ENCODE results near the gene DRP2. TPM values are rescaled to one million over a fixed set of nuclear protein-coding genes. Genes with fewer than 3 reads are reported as not detected.

DRP2 gene
- total and polyA plus RNA-seq, 10 donors = under 0.01 to 0.17 (median 0.09) TPM; not detected in 5

GRCh38 chrX:101230636-101231035, 11.1 kb downstream of the DRP2 start:
- WGBS, 5 donors = 78 to 89% (median 81%) methylated on average over 2 of the region's 2 CpGs
- Histone ChIP-seq H3K4me3 (no peak overlapping the region), H3K27me3 (replicated peaks in 1 of 7) (no peaks in the 10 kb centered on the region), H3K4me1 (no peaks in the 10 kb centered on the region), H3K9me3 (no peaks in the 10 kb centered on the region), H3K36me3 (no peaks in the 10 kb centered on the region), H3K27ac (no peak overlapping the region)
- DNase-seq = no peak
- intact Hi-C loops (cut with DNase I; ENCODE audit: low total_unique reads) = no loop called here
- TF ChIP-seq POLR2A (IDR thresholded peaks at IDR 0.05) = no peak
- TF ChIP-seq CTCF (IDR thresholded peaks at IDR 0.05 in 8 of 11, conservative IDR thresholded peaks at IDR 0.05 in 3 of 11) = no peak
- no peak for TF ChIP-seq POLR2AphosphoS5 (IDR thresholded peaks at IDR 0.05)

- WGBS, 5 donors = 60 to 100% (median 87%) methylated on average over 1 of the region's 1 CpG
- Histone ChIP-seq H3K27ac (no peak overlapping the region), H3K4me3 (no peak overlapping the region), H3K27me3 (replicated peaks in 1 of 7) (no peaks in the 10 kb centered on the region), H3K4me1 (no peaks in the 10 kb centered on the region), H3K9me3 (no peaks in the 10 kb centered on the region), H3K36me3 (no peaks in the 10 kb centered on the region)
- no peak for DNase-seq
- intact Hi-C loops (cut with DNase I; ENCODE audit: low total_unique reads) = no loop called here
- TF ChIP-seq CTCF (IDR thresholded peaks at IDR 0.05 in 8 of 11, conservative IDR thresholded peaks at IDR 0.05 in 3 of 11) (no peak), POLR2AphosphoS5 (IDR thresholded peaks at IDR 0.05) (no peak), POLR2A (IDR thresholded peaks at IDR 0.05) (no peak)
Observed at GRCh38 chrX:101231080-101231479, 11.5 kb downstream of the DRP2 start.

GRCh38 chrX:101232316-101232715, 12.7 kb downstream of the DRP2 start:
- intact Hi-C loops (cut with DNase I; ENCODE audit: low total_unique reads) = no loop called here
- Histone ChIP-seq H3K4me3 (no peak overlapping the region), H3K27me3 (replicated peaks in 1 of 7) (no peaks in the 10 kb centered on the region), H3K27ac (no peak overlapping the region), H3K36me3 (no peaks in the 10 kb centered on the region), H3K4me1 (no peaks in the 10 kb centered on the region), H3K9me3 (no peaks in the 10 kb centered on the region)
- no peak for DNase-seq
- TF ChIP-seq POLR2A (IDR thresholded peaks at IDR 0.05) (no peak), POLR2AphosphoS5 (IDR thresholded peaks at IDR 0.05) (no peak), CTCF (IDR thresholded peaks at IDR 0.05 in 8 of 11, conservative IDR thresholded peaks at IDR 0.05 in 3 of 11) (no peak)
- WGBS, 5 donors = 67 to 100% (median 76%) methylated on average over 3 to 5 of the region's 5 CpGs

GRCh38 chrX:101237041-101237440, 17.5 kb downstream of the DRP2 start:
- Histone ChIP-seq H3K9me3 (no peaks in the 10 kb centered on the region), H3K36me3 (no peaks in the 10 kb centered on the region), H3K4me1 (no peaks in the 10 kb centered on the region), H3K27me3 (replicated peaks in 1 of 7) (no peaks in the 10 kb centered on the region), H3K27ac (no peak overlapping the region), H3K4me3 (no peak overlapping the region)
- intact Hi-C loops (cut with DNase I; ENCODE audit: low total_unique reads) = no loop called here
- DNase-seq = no peak
- TF ChIP-seq POLR2AphosphoS5 (IDR thresholded peaks at IDR 0.05) (no peak), CTCF (IDR thresholded peaks at IDR 0.05 in 8 of 11, conservative IDR thresholded peaks at IDR 0.05 in 3 of 11) (no peak), POLR2A (IDR thresholded peaks at IDR 0.05) (no peak)
- WGBS, 5 donors = 33 to 86% (median 74%) methylated on average over 2 of the region's 2 CpGs

Measured in spleen (tissue), 11 donors.